CD4-positive, alpha-beta T cell treated with Interferon alpha-2 for 1 hour (primary cell): Measurements from ENCODE around the gene ITGA2B.
"Not testable (repeated sequence)": the region's sequence is repeated elsewhere in the genome, so short reads cannot be mapped to it uniquely, and the experiment has no call there.

Source experiments
- DNase-seq, 2 donors: peaks; one replicate each; pipeline ENCODE4 v3.0.0-alpha.2; 2020 to 2022

The ITGA2B gene

DNA sequence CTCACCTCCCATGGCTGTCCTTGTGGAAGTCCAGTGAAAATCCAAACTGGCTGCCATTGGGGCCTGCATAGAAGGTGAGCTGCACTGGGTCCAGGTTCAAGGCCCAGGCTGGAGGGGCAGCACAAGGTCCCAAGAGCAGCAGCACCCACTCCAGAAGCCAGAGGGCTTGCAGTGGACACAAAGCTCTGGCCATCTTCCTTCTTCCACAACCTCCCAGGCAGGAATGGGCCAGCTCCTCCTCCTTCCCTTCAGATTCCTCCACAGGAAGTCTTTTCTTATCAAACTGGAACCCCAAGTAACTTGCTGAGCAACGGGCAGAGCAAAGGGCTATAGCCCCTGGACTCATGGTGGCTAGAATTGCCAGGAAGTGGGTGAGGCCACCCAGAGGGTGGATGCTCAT, at the start of gene ITGA2B:
Gene ITGA2B (minus strand): TSS at position 369 of the 400 bp plus-strand sequence. CDS start 176 bp downstream, at position 193.
- DNase-seq, result no peak

DNA sequence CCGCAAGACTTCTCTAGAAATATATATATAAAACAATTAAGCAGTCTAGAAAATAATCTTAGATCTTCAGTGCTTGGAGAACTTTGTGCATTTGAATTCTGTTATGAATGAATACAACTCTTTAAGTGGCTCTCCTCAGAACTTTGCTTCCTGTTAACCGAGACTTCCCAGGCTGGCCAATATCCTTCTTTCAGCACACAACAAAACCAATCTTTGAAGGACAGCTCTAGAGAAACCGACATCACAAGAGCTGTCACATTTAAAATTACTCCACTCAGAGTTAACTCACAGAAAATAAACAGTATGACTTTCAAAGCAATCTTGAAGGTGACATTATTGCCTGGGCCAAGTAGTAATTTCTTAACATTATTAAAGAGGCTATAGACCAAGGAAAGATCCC, 49.7 kb upstream of the ITGA2B start:
- DNase-seq, result no peak

GRCh38 chr17:44438636-44439035, 49.2 kb upstream of the ITGA2B start:
- peak; percentile 5 to 37 for DNase-seq

DNA sequence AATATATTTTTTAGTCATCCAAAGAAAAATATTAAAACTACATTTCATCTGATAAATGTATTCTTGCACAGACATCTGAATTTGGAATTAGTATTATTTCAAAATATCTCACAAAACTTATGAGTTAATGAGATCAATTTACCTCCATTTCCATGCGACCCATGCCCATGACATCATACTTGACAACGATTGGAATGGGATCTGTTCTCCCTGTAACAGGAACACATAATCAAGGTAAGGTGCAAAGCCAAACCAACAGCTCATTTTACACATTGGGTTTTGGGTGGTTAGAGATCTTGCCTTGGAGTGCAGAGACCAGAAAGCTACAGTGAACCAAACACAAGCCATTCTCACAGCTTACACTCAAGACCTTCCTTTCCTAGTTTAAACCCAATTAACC, 46.9 kb upstream of the ITGA2B start:
- DNase-seq, result no peak

DNA sequence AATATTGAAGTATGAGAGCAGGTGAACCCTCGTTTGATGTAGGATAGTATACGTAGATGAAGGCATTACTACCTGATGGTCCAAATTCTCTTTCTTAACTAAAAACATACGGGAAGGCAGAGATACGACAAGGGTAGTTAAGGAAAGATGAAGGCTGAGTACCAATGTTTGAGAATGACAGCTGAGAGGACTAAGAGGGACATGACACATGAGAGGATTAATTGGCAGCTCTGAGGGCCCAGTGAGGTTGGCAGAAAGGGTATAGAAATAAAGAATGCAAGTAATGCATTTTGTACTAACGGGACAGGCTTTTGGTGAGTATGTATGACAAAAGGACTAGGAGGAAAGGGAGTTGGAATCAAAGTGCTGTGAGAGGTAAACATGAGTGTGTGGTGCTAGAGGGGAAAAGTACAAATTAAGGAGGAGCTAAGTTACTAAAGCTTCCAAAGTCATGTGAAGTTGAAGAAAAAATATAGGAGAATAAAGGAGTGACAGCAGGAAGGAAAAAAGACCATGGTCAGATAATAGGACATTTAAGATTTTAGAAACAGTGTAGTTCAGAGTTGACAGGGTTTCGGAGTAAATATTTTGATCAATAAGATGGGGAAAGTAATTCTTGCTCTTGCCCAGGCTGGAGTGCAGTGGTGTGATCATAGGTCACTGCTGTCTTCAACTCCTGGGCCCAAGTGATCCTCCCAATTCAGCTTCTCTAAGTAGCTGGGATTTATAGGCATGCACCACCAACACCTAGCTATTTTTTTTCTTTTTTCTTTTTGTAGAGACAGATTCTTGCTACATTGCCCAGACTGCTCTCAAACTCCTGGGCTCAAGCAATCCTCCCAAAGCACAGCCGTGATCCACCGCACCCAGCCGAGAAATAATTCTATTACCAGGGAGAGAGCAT, 43.1 kb upstream of the ITGA2B start:
- DNase-seq, result no peak

DNA sequence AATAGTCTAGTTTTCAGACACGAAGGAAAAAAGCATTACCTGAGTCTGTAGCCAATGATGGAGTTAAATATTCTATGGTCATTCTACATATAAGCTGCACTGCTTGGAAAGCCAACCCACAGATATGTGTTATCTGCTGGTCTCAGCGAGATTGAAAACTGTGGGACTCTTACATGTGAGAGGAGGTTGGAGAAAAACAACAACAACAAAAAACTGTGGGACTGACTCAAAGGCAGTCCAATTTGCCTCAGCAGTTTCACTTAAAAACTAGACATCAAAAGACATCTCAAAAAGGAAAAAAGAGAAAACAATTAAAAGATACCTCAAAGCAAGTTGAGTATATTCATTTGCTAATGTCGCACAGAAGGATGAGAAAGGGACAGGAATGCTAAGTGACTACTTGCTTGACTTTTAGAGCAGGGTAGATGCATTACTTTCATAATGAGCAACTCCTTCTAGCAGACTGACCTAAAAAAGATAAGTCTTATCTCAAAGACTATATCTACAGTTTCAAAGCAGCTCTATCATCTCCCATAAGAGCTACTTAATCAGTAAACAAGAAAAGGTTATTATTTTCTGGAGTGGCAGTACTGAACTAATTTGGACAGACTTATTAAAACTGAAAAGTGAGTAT, 35.5 kb upstream of the ITGA2B start:
- DNase-seq, result no peak

DNA sequence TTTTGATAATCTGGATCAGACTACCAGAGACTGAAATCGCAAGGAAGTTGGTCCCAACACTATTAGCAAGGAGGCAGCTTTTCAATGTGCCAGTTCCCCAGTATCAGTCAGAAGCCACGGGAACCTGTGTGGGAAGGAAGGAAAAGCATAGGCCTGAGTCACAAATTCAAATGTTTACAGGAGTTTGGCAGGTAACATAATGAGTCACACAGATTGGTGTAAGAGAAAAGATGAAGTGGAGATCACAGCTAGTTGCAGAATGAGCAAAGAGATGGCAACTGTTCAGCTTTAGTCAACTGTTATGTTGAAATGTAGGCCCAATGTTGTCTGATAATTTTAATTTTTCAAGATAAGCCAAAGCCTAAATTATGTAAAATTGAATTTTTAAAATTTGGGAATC, 28.1 kb upstream of the ITGA2B start:
- DNase-seq, result no peak

GRCh38 chr17:44416558-44417289, 27.3 kb upstream of the ITGA2B start:
- no peak for DNase-seq

DNA sequence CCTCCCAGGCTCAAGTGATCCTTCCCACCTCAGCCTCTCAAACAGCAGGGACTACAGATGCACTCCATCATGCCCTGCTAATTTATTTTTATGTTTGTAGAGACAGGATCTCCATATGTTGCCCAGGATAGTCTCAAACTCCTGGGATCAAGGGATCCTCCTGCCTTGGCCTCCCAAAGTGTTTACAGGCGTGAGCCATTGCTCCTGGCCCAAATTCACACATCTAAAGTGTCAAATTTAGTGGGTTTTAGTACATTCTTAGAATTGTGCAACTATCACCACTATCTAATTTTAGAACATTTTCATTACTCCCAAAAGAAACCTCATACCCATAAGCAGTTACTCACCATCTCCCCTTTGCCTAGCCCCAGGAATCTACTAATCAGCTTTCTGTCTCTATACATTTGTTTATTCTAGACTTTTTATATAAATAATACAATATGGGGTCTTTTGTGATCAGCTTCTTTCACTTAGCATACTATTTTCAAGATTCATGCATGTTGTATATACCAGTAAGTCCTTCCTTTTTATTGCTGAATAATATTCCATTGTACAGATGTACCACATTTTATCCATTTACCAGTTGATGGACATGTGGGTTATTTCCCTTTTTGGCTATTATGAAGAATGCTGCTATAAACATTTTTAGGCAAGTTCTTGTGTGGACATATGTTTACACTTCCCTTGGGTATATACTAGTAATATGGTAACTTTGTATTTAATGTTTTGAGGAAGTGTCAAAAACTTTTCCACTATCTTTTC, 25.1 kb upstream of the ITGA2B start:
- no peak for DNase-seq

DNA sequence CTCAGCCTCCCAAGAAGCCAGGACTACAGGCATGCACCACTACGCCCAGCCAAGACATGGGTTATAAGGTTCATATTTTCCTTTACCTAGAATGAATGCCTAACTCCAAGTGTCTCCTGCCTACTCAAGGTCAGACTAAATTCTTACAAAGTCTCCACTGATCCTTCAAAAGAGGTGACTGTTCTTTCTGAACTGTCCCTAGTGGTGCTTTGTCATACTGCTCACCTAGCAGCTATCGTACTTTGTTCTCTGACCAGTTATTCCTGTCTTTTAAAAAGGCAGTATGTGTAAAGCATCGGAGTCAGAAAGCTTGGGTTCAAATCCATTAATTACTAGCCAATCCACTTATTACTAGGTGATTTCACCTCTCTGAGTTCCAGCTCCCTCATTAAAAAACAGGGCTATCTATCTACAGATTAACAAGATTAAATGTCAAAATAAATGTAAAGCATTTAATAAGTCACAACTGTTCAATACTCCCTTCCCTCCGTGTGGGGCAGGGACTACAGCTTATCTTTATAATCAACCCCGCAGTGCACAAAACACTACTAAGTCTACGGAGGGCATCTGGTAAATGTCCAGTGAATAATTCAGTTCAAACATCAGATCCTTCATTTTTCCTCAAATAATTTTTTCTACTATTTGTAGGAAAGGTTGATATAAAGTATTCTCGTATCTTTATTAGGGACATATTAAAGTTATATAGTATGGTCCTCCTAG, 20.0 kb upstream of the ITGA2B start:
- no peak for DNase-seq

DNA sequence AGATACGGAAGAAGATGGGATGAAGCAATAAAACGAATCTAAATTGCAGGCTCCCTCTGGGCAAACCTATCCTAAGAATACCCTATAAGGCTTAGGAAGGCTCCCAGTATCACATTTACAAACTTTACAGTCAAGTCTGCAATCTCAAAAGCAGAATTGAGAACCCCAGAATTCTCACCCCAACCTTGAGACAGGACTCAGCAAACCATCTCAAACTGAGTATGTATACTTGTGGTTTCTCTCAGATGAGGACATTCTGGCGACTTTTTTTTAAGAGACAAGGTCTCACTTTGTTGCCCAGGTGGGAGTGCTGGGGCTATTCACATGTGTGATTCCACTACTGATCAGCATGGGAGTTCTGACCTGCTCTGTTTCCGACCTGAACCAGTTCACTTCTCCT, 19.3 kb upstream of the ITGA2B start:
- DNase-seq, result no peak

GRCh38 chr17:44402564-44403172, 13.2 kb upstream of the ITGA2B start:
- DNase-seq, result no peak

GRCh38 chr17:44400226-44400847, 10.9 kb upstream of the ITGA2B start:
- DNase-seq, result no peak

DNA sequence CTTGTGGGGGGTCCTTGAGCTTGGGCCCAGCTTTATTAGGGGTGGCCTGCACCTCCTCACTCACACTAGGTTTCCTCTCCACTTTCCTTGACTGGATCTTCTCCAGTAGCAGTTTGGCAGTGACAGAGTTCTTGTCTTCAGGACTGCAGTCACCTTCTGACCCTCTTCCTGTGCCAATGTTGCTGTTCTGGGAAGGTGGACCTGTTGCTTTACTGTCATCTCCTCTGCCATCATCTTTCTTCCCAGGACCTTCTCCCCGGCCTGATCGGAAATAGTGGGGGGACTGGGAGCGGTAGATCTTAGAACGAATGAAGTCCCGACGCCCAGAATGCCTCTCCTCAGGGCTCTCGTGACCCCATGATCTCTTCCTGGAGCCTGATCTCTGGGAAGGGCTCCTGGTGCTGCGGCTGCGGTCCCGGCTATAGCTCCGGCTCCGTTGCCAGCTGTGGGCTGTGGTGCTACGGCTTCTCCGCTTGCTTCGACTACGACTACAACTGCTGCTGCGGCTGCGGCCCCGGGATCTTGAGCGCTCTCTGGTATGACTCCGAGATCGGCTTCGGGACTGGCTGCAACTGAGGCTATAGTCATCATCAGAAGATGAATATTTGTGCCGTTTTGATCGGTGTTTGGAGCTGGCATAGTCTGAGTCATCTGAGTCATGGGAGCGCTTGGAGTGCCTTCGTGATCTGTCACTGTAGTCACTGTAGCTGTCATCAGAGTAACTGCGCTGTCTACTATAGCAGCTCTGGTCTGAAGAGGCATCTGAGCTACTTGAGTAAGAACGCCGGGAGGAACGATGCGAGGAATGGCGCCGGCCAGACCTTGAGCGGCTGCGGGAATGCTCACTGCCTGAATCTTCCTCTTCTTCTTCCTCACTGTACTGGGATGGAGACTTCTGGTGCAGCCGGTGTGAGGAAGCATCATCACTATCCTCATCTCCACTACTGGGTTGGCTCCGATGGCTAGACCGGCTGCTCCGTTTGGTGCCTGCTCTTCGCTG, 9.5 kb upstream of the ITGA2B start:
- no peak for DNase-seq

DNA sequence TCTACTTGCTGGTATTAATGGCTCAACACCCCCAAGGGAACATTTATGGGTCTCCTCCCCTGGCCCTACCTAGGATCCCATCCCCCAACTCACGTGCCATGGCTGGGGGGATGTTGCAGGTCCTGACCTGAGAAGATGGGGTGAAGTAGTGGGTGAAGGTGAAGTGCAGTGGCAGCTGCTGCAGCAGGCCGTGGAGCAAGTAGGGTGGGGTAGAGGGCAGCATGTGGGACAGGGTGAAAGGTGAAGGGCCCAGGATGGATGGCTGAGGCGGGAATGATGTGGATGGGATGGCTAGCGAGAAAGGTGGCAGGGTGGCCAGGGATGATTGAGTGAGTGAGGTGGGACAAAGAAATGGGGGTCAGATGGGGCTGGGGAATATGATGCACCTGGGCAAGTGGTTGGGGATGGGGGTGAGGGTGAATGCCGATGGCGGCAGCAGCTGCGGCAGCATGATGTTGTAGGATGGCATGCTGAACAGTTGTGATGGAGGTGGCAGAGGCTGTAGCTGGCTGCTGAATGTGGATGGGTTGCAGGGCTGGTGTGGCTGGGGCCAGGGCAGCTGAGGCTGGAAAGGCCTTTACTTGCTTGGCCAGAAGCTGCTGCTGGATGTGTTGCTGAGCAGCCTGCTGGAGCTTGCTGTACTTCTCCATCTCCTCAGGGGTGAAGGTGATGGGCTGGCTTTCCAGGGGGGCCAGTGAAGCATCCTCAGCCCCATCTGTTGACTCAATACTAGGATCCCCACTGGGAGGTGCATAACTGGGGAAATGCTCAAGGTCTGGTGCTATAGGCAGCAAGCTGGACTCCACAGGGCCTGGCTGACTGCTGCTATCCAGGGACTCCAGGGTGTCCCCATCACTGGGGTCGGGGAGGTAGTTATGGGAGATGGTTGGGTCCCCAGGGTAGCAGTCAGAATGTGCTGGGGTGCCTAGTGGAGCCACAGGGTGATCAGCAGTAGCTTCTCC, 8.3 kb upstream of the ITGA2B start:
- no peak for DNase-seq

DNA sequence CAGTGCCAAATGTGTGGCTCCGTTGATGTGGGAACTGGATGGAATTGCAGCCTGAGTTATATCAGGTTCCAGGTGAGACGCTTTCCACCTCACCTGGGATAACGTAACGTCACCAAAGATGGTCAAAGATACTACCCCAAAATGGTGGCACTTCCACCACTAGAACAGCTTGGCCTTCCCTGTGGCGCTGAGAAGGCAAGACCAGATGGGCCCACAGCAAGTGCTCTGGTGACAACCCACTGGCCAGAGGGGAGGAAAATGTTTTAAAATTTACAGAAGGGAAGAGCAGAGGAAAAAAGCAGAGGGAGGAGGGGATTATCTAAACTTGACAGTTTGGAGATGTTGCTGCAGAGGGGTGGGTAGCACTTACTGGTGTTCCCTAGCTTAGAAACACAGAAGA, 7.5 kb upstream of the ITGA2B start:
- no peak for DNase-seq

DNA sequence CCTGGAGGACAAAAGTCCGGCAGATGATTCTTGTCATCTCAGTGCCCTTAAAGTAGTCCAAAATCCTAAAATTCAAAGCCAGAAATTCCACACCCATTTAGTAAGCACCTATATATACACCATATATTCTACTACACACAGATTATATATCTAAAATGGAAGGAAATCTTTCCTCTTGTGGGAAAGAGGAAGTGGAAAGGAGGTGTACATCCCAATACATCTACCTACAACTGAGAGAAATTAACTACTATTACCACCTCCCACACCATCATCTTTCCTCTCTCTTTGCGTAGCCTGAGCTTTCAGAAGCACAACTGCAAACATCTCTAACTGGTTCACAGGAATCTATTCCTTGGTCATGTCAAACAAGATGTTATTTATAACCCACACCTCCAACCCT, 5.4 kb upstream of the ITGA2B start:
- DNase-seq, result no peak

GRCh38 chr17:44394112-44394511, 4.7 kb upstream of the ITGA2B start:
- DNase-seq, result not testable (repeated sequence)
